HG03565 (cell line): ENCODE results near the gene RBM28.

ENCODE experiments used
- ATAC-seq: cut with Tn5 transposase; IDR thresholded peaks from one replicate; pipeline ENCODE4 v1.9.1; 2021; ENCODE audit warnings: mild to moderate bottlenecking, moderate library complexity; ENCODE audit not compliant: unreplicated experiment

RBM28 gene

DNA sequence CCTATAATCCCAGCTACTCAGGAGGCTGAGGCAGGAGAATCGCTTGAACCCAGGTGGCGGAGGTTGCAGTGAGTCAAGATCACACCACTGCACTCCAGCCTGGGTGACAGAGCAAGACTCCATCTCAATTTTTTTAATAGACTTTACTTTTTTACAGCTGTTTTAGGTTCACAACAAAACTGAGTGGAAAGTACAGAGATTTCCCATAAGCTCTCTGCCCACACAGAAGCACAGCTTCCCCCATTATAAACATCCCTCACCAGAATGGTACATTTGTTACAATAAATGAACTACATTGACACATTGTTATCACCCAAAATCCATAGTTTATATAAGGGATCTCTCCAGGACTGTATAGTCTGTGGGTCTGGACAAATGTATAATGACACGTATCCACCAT is 32.4 kb upstream of the RBM28 start:
- ATAC-seq: no peak

DNA sequence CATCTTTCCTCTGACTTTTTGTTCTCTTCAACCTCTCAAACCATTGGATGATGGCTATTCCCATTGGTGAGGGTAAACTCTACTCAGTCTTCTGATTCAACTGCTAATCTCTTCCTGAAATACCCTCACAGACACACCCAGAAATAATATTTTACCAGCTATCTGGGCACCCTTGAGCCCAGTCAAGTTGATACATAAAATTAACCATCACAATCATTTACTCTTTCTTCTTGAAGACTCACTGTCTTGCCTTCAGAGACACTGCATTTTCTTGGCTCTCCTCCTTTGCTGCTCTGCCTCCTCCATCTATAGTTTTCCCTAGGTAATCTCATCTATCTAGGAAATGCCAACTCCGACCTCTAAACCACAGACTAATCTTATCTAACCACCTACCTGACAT is 30.3 kb upstream of the RBM28 start:
- ATAC-seq: no peak

DNA sequence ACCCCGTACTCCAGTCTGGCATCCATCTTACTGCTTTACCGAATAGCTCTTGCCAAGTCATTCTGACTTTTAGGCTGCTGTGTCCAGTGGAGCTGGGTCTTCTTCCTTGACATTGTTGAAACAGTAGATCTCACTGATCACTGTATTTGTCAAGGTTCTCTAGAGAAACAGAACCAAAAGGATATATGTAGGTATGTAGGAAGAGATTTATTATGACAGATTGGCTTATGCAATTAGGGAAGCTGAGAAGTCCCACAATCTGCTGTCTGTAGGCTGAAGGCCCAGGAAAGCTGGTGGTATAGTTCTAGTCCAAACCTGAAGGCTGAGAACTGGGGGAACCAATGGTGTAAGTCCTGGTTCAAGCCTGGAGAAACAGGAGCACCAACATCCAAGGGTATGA is 29.9 kb upstream of the RBM28 start:
- no peak for ATAC-seq

DNA sequence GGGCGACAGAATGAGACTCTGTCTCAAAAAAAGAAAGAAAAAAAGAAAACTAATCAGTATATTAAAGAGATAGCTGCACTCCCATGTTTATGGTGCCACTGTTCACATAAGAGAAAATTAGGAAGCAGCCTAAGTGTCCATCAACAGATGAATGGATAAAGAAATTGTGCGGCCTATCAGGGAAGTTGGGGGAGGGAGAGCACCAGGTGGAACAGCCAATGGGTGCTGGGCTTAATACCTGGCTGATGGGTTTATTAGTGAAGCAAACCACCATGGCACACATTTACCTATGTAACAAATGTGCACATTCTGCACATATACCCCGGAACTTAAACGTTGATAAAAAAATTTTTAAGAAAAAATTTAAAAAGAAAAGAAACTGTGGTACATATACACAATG is 26.8 kb upstream of the RBM28 start:
- no peak for ATAC-seq

DNA sequence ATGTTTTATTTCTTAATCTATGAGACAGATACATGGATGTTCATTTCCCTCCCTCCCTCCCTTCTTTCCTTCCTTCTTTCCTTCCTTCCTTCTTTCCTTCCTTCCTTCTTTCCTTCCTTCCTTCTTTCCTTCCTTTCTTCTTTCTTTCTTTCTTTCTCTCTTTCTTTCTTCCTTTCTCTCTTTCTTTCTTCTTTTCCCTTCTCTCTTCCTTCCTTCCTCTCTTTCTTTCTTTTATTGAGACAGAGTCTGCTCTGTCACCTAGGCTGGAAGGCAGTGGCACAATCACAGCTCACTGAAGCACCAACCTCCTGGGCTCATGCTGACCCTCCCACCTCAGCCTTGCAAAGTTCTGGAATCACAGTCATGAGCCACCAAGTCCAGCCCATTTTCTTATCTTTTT is 23.3 kb upstream of the RBM28 start:
- no peak for ATAC-seq

DNA sequence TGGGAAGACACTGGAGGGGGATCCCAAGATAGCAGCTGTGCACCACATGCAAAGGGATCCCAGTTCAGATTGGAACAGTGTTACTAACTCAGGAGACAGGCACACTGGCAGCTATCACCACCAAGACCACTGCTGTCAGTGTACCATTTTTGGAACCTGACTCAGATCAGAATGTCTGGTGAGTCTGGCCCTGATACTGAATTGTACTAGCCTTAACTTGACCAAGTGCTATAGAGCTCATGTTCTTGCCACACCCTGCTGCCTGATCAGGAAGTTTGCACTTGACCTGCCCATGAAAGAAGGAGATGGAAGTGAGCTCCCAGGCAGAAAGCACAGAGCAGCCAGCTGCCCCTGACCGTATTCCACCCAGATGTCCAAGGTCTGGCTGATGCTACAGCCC is 22.6 kb upstream of the RBM28 start:
- no peak for ATAC-seq

DNA sequence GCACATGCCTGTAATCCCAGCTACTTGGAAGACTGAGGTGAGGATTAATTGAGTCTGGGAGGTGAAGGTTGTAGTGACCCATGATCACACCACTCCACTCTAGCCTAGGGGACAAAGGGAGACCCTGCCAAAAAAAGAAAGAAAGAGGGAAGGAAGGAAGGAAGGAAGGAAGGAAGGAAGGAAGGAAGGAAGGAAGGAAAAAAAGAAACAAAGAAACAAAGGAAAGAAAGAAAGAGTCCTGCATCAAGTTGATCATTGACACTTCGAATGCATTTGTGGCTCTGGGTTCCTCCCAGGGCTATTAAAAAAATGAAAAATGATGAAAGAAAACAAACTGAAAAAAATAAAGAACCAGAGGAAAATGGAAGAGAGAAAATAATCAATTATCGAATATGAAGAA is 21.7 kb upstream of the RBM28 start:
- no peak for ATAC-seq

DNA sequence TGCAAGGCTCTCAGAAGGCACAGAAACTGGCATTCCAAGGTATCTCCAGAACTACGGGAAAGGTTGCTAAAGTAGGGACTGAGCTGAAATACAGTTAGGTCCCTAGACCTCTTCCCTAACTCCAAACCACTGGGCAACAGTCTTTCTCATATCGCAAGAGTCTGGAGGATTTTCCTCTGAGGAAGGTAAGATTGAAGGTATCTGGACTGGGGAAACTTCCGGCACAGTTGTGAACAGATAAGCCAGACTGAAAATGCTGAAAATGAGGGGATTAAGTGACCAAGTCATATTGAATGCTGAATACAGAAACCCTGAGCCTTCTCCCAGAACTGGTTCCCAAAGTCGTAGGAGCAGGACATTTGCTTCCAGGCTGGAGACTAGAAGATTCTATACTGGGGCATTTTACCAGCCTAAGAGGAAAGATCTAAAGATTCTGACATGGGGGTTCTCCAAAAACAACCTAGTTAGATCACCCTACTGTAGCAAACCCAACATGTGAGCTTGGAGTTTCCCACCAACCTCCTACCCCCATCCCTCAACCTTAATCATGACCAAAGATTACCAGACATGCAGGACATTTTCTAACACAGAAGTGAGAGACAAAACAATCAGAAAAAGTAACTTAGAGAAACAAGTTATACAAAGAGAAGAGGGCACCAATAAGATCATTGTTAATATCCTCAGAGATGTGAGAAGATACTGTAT is 20.6 kb upstream of the RBM28 start:
- no peak for ATAC-seq

DNA sequence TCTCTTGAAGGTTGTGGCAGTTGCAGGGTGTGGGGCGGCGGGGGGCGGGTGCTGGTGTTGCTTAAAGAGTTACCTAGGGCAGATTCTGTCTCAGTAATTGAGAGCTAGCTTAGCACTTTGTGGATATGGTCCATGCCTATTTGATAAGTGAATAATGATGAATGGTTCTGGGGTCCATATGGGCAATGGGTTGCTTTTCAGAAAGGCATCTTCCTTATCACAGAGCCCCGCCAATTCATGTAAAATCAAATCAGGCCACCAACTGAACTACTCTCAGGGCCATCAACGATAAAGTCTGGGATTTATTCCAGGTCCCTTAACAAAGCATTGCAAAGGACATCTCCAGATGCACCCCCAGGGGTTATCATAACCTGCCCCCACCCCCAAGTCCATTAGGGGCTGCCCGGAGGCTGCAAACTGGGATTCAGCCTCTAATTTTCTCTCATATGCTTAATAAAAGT is 19.6 kb upstream of the RBM28 start:
- no peak for ATAC-seq

DNA sequence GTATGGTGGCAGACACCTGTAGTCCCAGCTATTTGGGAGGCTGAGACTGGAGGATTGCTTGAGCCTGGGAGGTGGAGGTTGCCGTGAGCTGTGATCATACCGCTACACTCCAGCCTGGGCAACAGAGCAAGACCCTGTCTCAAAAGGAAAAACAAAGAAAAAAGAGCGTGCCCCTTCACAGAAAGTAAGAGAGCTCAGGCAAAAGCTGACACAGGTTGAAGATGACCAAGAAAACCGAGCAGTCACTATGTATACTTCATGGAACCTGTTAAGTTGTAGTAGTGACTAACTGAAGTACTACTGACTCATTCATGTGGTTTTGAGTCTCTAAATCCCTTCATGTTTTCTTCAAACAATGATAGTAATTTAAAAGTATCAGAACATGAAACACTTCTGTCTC is 19.0 kb upstream of the RBM28 start:
- no peak for ATAC-seq

DNA sequence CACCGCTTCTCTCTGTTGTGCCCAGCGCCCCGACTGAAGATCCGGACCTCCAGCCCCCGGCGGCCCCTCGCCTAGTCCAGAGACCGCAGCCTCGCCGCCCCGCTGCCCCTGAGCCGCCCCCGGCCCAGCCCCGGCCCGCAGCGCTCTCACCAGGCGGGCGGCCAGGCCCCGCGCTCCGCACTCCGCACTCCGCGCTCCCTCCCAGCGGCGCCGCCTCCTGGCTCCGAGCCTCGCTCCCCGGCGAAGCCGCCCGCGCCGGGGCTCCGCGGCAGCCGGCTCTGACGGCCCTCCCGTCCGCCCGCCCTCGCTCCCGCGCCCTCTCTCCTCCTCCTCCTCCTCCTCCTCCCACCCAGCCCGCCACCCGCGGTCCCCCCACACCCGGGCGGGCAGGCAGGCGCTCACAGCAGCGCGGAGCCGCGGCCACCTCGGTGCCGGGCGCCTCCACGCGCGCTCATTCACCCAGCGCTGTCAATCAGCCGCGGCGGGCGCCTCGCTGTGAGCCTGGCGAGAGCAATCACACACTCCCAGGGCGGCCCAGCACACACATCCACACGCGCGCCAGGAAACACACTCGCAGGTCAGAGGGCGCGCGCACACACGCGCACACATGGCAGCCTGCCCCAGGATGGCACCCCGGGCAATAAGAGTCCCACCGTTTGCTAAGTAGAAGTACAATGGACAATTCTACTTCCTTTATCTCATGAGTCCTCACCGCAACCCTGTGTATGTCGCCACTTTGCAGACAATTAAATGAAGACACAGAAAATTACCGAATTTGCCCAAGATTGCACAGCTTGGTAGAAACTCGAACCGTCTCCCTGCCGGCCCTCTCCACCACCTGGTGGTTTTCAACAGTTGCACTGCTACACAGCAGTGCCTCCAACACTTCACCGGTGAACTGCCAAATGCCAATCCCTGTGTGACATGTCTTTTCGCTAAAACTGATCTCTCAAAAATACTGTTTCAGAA is 18.0 kb upstream of the RBM28 start, which contains the start of gene PRRT4:
Gene PRRT4, minus strand, starts transcription at position 280 of the 969 bp plus-strand sequence.
- ATAC-seq: no peak

DNA sequence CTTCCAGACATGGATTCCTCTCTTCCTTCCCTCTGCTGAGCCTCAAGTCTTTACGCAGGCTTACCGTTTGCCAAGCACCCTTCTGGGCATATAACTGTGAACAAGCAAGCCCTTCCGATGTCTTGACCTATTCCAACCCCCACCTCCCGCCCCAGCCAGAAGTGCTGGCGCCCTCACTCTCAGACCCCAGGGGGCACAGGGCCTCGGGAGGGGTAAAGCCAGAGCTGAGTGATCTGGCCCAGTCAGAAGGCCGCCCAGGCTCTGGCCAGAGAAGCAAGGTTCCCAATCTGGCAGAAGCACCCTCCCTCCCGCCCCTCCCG is 16.6 kb upstream of the RBM28 start:
- ATAC-seq: no peak

DNA sequence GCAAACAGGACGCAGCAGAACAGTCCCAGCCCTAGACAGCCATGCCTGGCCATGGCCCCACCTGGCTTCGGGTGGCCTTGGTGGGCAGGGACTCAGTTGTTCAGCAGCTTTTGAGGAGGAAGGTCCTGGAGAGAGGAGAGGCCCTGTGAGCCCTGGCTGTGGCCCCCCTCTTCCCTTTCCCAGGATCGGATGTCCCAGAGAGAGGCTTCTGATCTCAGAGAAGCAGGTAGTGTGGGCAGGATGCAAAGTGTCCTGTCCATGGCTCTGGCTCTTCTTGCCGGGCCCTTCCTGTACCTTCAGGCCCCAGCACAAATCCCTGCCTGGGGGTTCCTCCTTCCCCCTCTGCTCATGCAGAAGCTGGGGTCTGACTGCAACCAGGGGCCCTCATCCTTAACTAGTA is 16.2 kb upstream of the RBM28 start:
- no peak for ATAC-seq

DNA sequence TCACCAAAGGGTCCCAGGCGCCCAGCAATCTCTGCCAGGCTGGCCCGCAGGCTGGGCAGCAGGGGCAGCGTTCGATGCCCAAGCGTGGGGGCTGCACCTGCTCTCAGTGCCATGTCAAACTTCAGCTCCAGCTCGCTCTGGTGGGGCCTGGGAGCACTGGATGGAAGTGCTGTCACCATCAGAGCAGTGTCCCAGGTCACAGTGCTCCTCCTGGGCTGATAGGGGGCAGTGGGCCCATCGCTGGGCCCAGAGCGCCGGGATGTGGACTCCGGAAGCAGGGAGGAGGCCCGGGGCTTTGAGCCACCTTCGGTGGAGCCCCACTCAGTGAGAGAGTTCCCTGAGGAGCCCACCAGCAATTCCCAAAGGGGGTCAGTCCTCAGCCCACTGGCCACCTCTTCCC is 15.6 kb upstream of the RBM28 start:
- no peak for ATAC-seq

DNA sequence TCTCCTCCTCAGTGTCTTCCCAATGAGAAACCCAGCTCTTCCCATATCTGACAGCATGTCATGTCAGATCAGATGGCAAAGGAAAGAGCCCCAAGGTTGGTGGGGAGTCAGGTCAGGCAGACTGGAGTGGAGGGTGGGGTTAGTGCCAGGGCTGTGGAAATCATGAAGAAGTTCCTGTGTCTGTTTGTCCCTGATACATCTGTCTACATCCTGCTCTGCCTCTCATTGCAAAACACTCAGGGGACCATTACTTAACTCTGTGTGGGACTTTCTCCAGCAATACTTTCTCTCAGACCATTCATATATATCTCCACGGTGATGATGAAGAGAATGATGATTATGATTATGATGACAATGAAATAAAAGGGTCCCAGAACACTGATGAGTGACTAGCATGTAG is 14.5 kb upstream of the RBM28 start:
- no peak for ATAC-seq

DNA sequence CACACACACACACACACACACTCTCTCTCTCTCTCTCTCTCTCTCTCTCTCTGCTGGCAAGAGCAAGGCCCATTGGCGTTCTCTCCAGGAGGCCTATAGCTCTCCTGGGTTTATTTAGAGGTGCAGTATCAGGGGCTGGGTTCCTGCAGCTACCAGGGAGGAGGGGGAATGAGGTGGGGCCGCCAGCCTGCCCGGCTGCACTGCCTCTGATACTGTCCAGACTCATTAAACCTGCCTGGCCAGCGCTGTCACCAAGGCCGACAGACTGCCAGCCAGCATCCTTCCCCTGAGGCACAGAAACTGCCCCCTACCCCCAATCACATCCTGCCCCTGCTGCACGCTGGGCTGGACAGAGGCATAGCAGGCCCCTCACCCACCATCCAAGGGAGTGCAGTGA is 13.5 kb upstream of the RBM28 start:
- no peak for ATAC-seq

DNA sequence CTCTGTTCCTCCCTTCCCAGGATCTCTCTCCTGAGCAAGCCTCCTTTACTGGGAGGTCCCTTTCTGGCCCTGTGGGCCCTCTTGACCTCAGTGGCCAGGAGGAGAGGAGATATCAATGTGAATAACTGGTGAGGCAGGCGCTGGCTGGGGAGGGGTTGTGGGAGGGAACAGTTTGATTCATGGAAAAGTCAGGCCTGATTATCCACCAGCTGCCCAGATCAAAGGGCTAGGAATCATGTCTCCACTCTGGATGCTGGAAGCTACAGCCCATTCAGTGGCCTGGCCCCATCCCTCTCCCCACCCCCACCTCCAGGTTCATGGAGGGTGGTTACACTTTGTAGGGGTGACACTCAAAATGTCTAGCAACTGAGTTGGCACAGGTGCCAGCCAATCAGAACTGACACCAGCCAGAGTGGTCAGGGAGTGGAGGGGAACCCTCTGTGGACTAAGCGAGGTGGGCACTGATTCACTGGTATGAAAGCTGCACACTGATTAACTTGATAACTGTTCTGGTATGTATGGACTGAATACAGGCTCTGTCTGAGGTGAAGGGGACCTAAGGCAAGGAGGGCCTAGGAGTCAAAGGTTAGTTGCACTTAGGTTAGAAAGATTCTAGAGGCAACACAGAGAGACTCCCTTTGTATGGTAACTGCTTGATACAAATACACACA is 13.0 kb upstream of the RBM28 start:
- ATAC-seq: no peak

DNA sequence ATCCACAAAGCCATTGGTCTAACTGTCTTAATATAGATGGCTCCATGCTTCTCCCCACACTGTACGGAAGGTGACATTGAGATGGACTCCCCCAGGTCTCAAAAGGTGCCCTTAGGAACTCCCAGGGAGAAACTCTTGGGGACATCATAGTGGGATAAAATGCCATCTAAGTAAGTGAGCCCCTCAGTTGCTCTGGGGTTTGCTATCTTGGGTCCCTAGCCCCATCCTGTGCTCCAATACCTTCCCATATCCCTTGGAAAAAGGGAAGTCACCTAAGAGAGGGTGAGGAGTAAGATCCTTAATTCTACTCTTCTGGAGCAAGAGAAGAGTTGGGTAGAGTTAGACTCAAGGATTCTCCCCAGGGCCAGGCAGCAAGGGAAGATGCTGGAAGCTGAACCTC is 9.9 kb upstream of the RBM28 start:
- ATAC-seq: no peak

DNA sequence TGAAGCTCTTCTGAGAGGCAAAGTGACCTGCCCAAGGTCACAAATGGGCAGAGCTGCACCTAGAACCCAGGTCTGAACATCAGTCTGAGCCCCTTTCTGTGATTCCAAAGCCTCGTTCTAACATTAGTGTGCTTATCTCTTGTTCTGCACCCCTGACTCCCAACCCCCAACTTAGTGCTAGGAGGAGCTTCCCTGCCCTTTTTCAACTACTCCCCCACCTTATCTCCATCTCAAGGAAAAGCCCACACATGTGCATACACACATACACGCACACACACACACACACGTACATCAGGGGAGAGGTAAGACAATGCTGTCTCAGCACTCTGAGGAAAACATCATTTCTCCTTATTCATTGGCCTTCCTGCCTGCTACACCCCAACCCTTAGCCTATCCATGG is 9.5 kb upstream of the RBM28 start:
- no peak for ATAC-seq

DNA sequence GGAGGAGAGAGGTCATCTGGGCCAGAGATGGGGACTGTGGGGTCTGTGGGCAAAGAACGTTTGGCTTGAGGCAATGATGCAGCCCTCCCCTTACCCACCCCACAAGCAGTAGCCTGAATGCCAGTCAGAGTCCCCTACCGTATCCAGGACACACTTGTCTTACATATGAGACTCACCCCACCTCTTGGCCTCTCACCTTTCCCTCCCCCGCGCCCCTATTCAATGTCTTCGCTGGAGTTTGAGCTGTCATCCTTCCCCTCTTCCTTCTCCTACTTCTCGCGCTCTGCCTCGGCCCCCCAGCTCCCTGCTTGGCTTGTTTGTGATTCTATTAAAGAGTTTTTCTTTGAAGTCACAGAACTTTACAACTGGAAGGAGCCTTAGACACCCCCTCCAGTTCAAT is 8.9 kb upstream of the RBM28 start:
- ATAC-seq: no peak

DNA sequence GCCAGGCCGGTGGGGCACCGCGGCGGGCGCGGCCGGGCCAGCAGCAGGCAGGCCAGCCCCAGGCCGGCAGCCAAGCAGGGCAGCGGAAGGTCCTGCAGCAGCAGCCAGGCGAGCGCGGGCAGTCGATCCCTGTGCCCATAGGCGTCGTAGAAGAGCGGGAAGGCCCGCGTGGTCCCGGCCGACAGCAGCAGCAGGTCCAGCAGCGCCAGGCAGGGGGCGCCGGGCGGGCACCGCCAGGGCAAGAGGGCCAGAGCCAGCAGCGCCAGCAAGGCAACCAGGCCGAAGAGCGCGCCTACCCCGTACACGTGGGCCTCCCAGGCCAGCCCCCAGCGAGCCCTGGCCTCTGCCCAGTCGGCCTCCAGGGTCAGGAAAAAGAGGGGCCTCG is 8.4 kb upstream of the RBM28 start:
- no peak for ATAC-seq
